Stimulated activated CD4-positive, alpha-beta T cell treated with anti-CD3 and anti-CD28 coated beads, TNF-alpha, amount 100 ng/mL, for 48 hours (primary cell): ENCODE data around the gene CEP104.

Source experiments
- DNase-seq, 3 donors: peaks; one replicate each; pipeline ENCODE4 v3.0.0-alpha.2; 2020; ENCODE audit warnings: low read depth in 3 of 3

Gene CEP104

GRCh38 chr1:3799976-3800685 is 56.9 kb downstream of the CEP104 start:
- DNase-seq, result no peak

DNA sequence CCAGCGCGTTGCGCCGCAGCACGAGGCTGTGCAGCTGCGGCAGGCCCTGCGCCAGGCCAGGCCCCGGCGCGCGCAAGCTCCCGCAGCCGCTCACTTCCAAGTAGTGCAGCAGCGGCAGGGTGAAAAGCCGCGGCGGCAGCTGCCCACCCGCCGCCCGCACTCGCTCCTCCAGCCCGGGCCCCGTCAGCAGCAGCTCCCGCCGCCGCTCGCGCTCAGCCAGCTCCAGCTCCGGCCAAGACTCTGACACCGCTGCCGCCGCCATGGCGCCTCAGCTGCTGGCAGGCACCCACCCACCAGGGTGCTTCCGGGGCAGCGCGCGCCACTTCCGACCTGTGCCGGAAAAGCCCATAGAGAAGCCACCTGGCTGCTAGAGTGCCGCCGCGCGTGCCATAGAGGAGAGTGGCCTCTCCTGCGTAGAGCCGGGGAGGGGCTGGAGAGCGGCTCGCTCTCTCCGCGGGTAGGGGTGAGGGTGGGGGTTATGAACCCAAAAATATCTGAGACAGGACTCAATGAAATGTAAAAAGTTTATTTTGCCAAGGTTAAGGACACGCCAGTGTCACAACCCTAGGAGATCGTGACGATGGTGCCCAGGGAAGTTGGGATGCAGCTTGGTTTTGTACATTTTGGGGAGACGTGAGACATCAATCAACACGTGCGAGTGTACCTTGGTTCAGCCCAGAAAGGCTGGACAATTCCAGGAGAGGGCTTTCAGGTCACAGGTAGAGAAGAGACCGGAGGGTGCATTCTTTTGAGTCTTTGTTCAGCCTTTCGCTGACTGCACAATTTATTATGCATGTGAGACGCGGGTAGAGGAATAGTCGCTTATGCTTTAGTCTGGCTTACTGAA is 60.6 kb downstream of the CEP104 start, which contains the start of gene LRRC47:
LRRC47 (minus strand) TSS at position 284 of the 847 bp plus-strand sequence; CDS start at position 262, 22 bp downstream.
- peak; percentile 84 to 91 (median 90) for DNase-seq

- DNase-seq, result no peak
Observed at GRCh38 chr1:3795453-3796214, 61.4 kb downstream of the CEP104 start.

GRCh38 chr1:3790952-3791351 is 66.1 kb downstream of the CEP104 start:
- no peak for DNase-seq

DNA sequence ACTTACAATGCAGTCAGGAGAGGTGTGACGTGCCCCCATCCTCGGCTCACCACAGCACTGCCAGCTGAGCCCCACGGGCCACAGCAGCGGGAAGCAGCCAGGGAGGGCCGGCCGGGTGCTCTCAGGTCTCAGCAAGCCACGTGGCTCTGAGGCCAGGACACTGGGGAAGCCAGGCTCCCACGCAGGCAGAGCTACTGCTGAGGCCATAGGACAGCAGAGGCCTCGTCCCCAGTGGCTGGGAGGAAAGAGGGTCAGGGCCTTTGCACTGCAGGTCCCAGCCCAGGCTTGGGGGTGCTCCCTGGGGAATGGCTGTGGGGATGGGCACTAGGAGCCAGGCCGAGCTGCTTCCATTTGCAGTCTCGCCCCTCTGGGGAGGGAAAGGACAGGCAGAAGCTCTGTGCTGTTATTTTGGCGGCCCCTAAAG is 66.5 kb downstream of the CEP104 start:
- DNase-seq, result no peak

- no peak for DNase-seq
Observed at GRCh38 chr1:3789421-3790300, 67.3 kb downstream of the CEP104 start.

DNA sequence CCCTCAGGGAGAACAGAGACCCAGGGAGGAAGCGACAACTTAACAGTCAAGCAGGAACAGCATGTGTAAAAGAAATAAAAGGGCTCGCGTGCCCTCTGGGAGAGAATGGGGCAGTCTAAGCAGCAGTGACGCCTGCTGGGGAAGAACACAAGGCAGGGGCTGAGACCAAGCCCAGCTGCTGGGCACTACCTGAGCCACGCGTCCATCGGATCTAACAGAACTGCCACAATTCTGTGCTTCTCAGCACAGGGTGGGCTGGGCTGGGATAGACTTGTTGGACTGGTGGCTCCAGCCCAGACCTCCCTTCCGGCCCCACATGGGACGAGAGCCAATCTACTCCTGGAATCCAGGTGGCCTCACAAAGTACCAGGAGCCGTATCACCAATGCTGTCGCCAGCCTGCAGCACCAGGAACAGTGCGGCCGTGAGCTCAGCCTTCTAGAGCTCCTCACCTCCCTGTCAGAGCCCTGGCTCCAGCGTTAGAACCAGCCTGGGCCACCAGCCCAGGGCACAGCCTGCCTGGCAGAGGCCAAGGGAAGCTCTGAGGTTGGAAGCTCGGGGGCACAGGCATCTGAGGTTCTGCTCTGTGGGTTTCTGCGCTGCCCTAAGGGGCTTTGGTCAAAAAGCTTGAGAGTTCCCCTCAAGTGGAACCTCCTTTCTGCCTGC is 68.1 kb downstream of the CEP104 start:
- DNase-seq, result no peak

DNA sequence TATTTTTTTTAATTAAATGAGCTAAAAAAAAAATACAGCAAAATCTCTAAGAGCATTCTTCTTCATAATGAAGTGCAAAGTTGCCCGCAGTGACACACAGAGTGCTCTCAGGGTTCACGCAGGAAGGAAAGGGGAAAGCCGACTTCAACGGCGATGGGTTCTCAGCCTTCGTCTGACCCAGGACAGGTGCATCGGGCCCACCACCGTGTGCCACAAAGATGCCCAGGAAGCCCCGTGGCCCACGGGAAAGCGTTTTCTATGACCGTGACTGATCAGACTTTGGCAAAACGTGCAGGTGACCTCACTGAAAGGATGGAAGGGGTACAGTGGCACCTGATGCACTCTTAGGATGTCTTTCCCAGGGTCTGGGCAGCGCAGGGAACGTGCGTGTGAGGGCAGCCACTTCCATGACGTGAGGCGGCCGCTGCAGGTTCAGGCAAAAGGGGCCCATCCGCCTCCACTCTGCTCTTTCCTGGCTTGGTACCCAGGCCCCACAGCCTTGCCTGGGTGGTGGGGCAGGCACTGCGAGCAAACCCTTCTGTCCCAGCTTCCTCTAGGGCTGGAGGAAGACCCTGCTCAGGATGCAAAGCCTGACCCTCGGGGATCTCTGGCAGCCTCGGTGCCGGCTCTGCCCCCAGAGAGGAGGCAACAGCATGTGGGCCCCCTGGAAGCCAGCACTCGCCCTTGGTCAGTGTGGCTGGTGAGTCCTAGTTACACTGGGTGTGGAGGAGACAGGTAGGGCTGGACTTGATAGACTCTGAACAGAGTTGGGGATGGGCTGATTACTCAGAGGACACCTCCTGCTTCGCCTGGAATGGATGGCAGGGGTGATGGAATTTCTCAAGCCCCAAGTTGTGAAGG is 69.0 kb downstream of the CEP104 start:
- no peak for DNase-seq

DNA sequence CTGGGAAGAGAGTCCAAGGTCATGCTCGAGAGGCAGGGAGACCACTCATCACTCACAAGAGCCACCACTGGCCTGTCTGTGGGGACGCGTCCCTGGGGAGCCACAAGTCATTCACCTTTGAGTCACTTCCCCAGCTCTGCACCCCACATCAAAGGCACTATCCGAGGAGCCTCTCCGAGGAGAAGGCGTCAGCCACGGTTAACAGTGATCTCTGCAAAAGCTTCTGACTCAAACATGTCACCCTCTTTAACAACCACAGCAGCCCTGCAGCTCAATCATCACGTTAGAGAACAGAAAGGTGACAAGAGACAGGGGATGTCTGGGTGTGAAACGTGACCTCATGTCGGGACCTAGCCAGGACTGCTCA is 69.7 kb downstream of the CEP104 start:
- peak in 2 of 3 donors; percentile 33 to 63 for DNase-seq

- DNase-seq, result no peak
Observed at GRCh38 chr1:3786468-3787348, 70.3 kb downstream of the CEP104 start.

GRCh38 chr1:3785456-3786157 is 71.4 kb downstream of the CEP104 start:
- no peak for DNase-seq

- DNase-seq, result no peak
Observed at GRCh38 chr1:3785045-3785444, 72.0 kb downstream of the CEP104 start.

DNA sequence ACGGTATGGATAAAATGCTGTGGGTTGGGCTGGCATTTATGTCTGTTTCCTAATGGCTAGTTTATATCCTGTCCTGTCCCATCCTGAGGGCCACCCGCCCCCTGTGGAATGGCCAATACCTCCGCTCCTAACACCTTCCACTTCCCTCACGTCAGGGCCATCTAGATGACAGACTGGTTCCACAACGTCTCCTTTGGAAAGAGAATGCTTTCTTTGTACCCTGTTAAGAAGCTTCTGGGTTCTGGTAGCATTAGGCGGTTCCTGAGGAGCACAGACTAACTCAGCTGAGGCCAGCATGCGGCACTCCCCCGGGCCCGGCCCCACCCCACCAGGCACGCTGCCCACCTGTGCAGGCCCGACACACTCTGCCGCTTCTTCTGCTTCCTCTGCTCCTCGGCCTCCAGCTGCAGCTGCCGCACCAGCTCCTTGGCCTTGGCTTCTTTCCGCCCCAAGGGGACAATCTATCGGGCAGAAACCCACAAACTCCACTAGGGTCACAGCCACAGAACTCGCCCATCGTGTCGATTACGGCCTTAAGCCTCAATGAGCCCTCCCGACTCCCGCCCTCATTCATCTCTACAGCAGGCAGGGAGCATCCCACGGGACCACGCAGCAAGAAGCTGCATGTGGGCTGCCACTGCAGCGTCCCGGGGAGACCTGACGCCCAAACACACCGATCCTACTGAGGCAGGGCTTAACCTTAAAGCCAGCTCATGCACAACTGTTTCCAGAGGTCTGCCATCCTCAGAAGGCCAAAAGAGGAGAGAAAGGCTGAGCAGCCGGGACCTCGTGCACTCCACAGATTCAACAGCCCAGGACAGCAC is 73.1 kb downstream of the CEP104 start:
- no peak for DNase-seq

GRCh38 chr1:3780901-3781300 is 76.1 kb downstream of the CEP104 start:
- DNase-seq, result no peak

GRCh38 chr1:3779912-3780416 is 77.0 kb downstream of the CEP104 start:
- DNase-seq, result no peak

GRCh38 chr1:3779265-3779911 is 77.6 kb downstream of the CEP104 start:
- DNase-seq, result no peak
